Stimulated activated CD4-positive, alpha-beta T cell treated with anti-CD3 and anti-CD28 coated beads, Interleukin-1b, Interleukin-23, amount 100 ng/mL, for 4 hours (primary cell): ENCODE data around the gene RHBDL1.

Experiments used
- DNase-seq, 2 donors: peaks; one replicate each; pipeline ENCODE4 v3.0.0-alpha.2; 2020; ENCODE audit warnings: low read depth in 2 of 2

RHBDL1 gene

GRCh38 chr16:636206-637080 is 39.0 kb upstream of the RHBDL1 start, which contains the start of gene METTL26:
TSS of gene METTL26 (minus strand) at chr16:636305. CDS start at chr16:636290, 15 bp downstream.
- peak; percentile 86 to 88 for DNase-seq

- DNase-seq: peak; percentile 82 to 93
These were observed 38.1 kb upstream of the RHBDL1 start for GRCh38 chr16:637081-638018.

DNA sequence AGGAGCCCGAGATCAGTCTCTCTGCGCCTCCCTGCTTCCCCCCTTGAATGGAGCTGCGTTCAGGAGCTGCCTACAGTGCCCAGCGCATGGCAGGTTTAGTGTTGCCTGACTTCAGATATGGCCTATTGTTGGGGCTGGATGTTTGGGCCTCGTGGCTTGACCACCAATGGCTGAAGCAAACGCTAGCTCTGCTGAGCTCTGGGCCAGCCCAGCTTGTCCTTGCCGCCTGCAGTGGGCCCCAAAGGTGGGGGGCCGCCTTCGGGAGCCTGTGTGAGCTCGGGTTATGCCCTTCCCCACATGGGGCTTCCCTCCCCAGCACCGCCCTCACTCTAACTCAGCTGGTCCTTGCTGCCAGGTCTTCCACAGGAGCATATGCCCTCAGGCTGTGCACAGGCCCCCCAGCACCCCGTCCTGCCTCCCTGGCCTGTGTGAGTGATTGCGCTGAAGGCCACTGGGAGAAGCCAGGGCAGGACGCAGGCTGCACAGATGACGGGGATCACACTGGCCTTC is 37.4 kb upstream of the RHBDL1 start:
- no peak for DNase-seq

DNA sequence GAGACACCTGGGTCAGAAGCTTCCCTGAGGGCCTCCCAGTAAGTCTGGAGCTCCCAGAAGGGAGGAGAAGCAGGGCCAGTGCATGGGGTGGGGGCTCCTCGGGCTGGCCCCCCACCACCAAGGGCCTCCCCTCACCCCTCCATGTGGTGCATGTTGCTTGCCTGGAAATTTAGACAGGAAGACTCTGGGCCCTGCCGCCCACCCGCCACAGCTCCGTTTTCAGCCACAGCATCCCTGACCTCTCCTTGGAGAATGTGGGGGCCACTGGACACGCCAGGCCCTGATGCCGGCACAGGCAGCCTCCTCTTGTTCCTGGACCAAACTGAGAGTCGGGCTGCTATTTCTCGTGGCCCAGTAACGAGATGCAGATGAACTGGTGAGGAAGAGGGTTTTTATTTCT is 36.6 kb upstream of the RHBDL1 start:
- DNase-seq: no peak

- no peak for DNase-seq
These were observed 34.9 kb upstream of the RHBDL1 start for GRCh38 chr16:640614-641013.

GRCh38 chr16:641326-642188 is 33.9 kb upstream of the RHBDL1 start, which contains the start of gene MCRIP2:
TSS of gene MCRIP2 (plus strand) at chr16:641828. CDS start at chr16:641992, 164 bp downstream.
- peak; percentile 44 to 77 for DNase-seq

DNA sequence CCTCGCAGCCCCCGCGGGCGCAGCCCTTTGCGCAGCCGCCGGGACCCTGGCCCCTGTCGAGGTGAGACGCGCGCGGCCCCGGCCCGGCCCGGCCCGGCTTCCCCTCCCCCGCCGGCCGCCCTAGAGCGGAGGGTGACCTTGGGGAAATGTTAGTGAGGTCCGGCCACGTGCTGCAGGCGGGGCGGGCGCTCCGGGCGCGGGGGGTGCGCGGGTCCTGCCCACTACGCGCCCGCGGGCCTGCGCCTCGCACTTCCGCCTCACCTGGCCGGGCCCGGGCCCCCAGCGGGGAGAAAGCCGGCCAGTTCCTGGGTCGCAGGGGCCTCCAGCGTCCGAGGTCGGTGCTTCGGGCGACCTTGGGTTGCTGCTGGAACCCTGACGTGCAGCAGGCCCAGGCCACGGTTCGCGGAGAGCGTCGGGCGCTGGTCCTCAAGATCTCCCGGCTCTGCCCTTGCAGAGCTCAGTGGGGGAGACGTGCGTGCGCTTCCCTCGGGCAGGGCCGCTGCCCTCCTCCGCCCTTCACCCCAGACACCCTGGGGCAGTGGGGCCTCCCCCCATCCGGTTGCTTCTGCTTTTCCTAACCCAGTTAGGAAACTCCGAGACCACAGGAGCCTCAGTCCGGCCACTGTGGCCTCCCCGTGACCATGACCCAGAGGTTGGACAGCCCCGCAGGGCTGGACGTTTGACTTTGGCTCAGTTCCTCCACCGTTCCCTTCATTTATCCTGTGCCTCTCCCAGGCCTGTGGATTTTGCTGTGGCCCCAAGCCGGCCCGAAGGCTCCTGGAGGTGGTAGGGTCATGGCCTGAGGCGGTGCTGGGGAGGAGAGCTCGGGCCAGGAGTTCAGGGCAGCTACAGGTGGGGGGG is 33.1 kb upstream of the RHBDL1 start:
- DNase-seq: peak in 1 of 2 donors; percentile 44

DNA sequence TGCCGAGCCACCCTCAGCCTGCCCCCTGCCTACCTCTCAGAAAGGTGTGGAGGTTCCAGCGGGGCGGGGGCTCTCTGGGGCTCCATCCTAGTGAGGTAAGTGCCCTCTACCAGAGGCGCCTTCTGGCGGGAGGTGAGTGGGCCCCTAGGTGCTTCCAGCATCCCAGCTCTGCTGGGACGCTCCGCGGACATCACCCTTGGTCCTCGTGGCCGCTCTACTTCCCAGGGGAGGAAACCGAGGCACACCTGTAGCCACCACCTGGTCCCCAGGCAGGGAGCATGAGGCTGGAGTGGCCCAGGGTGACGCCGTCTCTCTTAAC is 32.5 kb upstream of the RHBDL1 start:
- DNase-seq: no peak

DNA sequence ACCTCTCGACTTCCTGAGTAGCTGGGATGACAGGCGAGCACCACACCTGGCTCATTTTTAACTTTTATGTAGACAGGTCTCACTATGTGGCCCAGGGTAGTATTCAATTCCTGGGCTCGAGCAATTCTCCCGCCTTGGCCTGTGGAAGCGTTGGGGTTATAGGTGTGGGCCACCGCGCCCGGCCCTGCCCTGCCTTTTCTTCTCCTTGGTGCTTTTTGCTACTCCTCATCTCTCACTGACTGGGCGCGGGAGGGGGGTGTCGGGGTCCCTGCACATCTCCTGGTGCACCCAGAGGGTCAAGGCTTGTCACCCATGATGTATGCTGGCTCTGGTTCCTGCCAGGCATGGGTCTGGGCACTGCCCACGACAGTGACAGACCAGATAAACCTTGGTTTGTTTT is 30.9 kb upstream of the RHBDL1 start:
- no peak for DNase-seq

DNA sequence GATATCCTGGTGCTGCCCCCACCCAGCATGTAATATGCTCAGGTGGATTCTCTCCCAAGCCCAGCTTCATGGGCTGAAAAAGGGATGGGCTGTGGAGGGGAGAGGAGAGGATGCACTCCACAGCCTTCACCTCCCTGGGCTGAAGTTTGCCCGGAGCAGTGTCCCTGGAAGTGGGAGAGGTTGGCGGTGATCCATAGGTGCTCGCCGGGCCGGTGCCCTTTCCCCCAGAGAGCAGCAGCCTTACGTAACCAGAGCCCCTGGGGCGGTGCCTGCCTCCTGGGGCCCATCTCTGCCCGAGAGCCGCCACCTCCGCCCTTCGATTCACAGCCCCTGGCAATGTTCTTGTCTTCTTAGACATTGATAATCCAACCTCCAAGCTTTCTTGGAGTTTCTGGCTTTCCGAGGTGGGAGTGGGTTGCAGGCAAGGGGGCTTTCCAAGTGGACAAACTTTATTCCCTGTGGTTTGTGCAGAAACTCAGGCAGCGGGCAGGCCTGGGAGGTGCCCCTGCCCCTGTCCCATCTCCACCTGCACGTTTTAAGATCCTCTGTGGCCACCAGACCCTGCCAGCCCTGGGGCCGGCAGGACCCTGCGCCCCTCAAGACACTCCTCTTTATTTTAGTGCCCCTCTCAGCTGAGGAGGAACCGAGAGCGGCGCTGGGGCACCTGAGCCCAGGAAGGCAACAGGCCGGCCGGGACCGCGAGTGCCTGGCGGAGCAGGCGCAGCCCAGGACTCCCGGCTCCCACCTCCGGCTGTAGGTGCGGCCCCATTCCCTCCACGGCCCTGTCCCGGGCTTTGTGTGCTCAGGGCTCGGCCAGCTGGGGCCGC is 29.4 kb upstream of the RHBDL1 start:
- DNase-seq: no peak

GRCh38 chr16:646679-647172 is 28.7 kb upstream of the RHBDL1 start:
- no peak for DNase-seq

DNA sequence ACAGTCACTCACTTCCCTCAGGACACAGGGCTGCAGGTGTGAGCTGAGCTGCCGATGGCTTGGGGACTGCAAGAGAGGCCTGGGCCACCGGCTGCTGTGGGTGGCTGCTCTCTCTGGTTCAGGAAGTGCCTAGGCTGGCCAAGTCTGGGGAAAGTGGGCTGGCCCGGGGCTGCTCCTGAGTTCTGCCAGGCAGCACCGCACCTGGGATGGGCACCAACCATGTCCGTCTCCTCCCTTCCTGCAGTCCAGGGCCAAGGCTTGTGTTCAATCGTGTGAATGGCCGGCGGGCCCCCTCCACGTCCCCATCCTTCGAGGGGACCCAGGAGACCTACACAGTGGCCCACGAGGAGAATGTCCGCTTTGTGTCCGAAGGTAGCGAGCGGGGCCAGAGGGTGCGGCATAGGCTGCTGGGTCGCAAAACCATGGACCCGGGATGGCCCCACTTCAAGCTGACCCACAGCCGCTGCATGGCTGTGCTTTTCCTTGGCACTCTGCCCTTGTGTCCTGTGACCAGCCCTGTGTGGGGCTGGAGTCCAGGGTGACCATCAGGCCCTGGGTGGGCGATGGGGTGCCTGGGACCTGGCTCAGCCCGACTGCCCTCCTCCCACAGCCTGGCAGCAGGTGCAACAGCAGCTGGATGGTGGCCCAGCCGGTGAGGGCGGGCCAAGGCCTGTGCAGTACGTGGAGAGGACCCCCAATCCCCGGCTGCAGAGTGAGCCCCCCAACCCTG is 28.1 kb upstream of the RHBDL1 start:
- DNase-seq: no peak

DNA sequence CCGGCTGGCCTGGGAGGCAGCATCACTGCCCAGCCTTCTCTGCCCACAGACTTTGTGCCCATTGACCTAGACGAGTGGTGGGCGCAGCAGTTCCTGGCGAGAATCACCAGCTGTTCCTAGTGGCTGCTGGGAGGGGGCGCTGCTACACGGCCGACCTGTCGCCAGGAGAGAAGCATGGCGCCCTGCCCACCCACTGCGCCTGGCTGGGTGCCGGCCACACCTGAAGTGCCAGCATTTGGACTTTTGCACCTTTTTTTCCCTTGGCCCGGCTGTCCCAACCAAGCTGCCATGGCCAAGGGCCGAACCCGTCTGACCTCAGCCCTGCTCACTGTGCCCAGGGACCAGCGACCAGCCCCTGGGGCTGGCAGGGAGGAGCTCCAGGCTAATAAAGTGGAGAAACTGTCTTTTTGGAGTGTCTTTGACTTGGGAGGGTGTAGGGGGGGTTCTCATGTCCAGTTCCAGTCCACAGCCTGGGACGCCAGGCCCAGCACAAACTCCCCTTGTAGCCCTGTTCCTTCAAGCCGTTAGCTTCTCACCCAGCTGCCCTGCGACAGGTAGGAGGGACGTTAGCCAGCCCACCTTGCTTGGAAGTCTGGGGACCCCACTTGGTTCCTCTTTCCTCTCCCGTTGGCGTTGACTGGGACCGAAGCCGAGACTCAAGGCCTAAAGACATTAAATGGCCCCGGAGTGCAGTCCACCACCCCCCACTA is 27.2 kb upstream of the RHBDL1 start:
- peak in 1 of 2 donors; percentile 40 for DNase-seq

- DNase-seq: peak; percentile 88 to 93
These were observed 26.5 kb upstream of the RHBDL1 start, which contains the start of gene WDR90 for GRCh38 chr16:648781-649589. TSS of gene WDR90 (plus strand) at chr16:649365. CDS start at chr16:649417, 52 bp downstream.

GRCh38 chr16:649631-650030 is 25.8 kb upstream of the RHBDL1 start:
- DNase-seq: peak in 1 of 2 donors; percentile 21

GRCh38 chr16:651844-652243 is 23.6 kb upstream of the RHBDL1 start:
- no peak for DNase-seq
